ENCODE results near the gene LYL1. TPM values are rescaled to one million over a fixed set of nuclear protein-coding genes. Genes with fewer than 3 reads are reported as not detected.

The LYL1 gene
- total RNA-seq, 4 donors from 2014 or later: 2.6 to 15.5 (median 11.1) TPM

DNA sequence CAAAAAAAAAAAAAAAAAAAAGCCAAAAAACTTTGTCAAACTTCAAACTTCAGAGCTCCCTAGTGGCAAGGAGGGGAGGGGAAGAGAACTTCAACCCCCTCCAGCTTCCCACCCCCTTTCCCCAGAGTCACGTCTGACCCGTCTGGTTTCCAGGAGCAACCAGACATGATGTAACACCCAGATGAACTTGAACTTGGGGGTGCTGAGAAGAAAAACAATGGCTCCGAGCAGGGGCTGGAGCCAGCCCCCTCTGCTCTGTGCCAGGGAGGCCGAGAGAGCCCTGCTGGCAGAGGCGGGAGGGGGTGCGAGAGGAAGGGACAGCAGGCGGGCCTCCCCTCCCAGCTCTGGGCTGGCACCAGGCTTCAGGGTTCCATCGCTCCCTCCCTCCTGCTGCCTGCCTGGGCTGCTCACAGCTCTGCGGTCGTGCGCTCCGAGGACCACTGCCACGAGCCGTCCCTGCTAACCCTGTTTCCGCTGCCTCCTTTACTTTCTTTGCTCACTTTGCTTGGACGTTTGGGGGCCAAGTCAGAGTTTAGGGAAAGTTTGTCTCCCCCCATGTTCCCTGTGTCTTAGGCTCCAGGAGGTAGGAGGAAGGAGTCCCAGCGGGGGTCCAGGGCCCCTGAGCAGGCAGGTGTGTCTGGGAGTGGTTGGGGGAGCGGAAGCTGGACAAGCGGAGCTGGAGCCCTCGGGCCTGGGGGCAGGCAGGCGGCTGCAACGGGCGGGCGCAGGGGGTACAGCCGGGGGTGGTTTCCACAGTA lies 11.1 kb downstream of the LYL1 start:
- Histone ChIP-seq H3K9me3 (no peaks in the 10 kb centered on the region), H3K27me3 (no peaks in the 10 kb centered on the region), H3K27ac (peak overlapping the region; percentile 87 to 93), H3K4me3 (no peak overlapping the region), H3K4me1 (peaks cover 24 to 49% of the 10 kb centered on the region in 2 donors), H3K36me3 (no peaks in the 10 kb centered on the region)
- TF ChIP-seq, protein P1, sequence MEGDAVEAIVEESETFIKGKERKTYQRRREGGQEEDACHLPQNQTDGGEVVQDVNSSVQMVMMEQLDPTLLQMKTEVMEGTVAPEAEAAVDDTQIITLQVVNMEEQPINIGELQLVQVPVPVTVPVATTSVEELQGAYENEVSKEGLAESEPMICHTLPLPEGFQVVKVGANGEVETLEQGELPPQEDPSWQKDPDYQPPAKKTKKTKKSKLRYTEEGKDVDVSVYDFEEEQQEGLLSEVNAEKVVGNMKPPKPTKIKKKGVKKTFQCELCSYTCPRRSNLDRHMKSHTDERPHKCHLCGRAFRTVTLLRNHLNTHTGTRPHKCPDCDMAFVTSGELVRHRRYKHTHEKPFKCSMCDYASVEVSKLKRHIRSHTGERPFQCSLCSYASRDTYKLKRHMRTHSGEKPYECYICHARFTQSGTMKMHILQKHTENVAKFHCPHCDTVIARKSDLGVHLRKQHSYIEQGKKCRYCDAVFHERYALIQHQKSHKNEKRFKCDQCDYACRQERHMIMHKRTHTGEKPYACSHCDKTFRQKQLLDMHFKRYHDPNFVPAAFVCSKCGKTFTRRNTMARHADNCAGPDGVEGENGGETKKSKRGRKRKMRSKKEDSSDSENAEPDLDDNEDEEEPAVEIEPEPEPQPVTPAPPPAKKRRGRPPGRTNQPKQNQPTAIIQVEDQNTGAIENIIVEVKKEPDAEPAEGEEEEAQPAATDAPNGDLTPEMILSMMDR (IDR thresholded peaks at IDR 0.05): no peak
- no peak for TF ChIP-seq POLR2A (IDR thresholded peaks at IDR 0.05)
- intact Hi-C loops (cut with DNase I; ENCODE audit: low total_unique reads): loop anchor here (5.0 kb wide), 1 partner anchor 114 kb away; no protein-coding TSS in a partner anchor
- DNase-seq: peak; percentile 81 to 88

DNA sequence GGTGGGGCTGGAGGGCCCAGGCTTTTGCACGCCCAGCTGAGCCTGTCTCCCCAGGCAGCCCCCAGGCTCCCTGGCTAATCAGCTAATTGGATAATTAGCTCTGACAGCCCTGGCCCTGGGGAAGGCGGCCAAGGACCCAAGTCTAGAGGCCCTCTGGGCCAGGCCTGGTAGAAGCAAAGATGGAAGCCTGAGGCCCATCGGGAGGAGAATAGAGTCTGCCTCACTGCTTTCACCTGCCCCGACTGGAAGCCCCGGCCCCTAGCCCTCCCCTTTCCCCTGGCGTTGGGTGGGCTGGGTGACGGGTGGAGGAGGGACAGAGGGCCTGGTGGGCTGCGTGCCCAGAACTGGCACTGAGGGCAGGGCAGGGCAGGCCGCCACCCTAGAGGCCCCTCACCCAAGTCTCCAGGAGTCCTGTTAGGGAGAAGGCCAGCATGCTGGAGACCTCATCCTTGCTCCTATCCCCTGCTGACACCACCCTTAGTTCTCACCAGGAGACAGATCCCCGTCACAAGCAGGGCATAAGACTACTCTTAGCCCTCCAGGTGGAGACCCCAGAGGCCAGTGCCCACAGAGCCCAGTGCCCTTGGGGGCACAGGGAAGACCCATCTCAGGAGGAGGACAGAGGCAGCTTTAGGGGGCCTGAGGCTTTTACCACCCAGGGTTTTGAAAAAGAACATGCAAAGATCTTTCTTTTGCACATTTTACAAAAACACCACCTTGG lies 12.0 kb downstream of the LYL1 start:
- no peaks in the 10 kb centered on the region for H3K36me3 ChIP-seq
- no peak overlapping the region for H3K4me3 ChIP-seq
- TF ChIP-seq, protein P1 (IDR thresholded peaks at IDR 0.05): no peak
- TF ChIP-seq POLR2A (IDR thresholded peaks at IDR 0.05): no peak
- no peaks in the 10 kb centered on the region for H3K9me3 ChIP-seq
- H3K27me3 ChIP-seq: no peaks in the 10 kb centered on the region
- no peak for DNase-seq
- intact Hi-C loops (cut with DNase I; ENCODE audit: low total_unique reads): loop anchor here (5.0 kb wide), 1 partner anchor 113 kb away; no protein-coding TSS in a partner anchor
- H3K4me1 ChIP-seq: peaks cover 24 to 45% of the 10 kb centered on the region in 2 donors
- peak overlapping the region; percentile 87 to 93 for H3K27ac ChIP-seq

DNA sequence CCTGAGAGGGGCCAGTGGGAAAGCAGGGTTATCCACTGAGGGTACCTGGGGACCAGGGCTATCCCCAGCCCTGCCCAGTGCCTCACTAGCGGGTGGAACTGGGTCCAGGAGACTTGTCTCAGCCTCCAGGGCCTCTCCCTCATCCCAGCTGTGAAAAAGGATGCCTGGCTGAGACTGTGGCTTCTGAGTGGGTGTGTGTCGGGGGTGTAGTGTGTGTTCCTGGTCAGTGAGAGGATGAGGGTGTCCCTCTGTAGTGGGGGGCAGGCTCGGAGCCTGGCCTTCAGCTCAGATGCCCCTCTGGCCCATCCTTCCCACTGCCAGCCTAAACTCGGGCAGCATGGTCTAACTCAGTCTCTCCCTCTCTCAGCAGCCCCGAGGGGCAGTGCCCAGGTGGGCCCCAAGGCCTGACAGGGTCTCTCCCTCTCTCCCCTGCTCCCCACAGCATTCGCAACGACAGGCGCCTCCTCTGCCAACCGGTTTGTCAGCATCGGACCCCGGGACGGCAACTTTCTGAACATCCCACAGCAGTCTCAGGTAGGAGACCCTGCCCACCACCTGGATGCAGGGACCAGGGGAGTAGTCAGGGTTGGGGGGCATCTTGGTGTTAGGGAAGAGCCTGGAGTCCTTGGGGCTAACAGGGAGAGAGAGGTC lies 12.7 kb downstream of the LYL1 start:
- Histone ChIP-seq H3K4me3 (no peak overlapping the region), H3K27ac (peak overlapping the region; percentile 87 to 93), H3K27me3 (no peaks in the 10 kb centered on the region), H3K4me1 (peaks cover 24 to 39% of the 10 kb centered on the region in 2 donors), H3K36me3 (no peaks in the 10 kb centered on the region), H3K9me3 (no peaks in the 10 kb centered on the region)
- no peak for TF ChIP-seq POLR2A (IDR thresholded peaks at IDR 0.05)
- TF ChIP-seq, protein P1 (IDR thresholded peaks at IDR 0.05): no peak
- DNase-seq: no peak
- intact Hi-C loops (cut with DNase I; ENCODE audit: low total_unique reads): loop anchor here (5.0 kb wide), 1 partner anchor 113 kb away; no protein-coding TSS in a partner anchor

DNA sequence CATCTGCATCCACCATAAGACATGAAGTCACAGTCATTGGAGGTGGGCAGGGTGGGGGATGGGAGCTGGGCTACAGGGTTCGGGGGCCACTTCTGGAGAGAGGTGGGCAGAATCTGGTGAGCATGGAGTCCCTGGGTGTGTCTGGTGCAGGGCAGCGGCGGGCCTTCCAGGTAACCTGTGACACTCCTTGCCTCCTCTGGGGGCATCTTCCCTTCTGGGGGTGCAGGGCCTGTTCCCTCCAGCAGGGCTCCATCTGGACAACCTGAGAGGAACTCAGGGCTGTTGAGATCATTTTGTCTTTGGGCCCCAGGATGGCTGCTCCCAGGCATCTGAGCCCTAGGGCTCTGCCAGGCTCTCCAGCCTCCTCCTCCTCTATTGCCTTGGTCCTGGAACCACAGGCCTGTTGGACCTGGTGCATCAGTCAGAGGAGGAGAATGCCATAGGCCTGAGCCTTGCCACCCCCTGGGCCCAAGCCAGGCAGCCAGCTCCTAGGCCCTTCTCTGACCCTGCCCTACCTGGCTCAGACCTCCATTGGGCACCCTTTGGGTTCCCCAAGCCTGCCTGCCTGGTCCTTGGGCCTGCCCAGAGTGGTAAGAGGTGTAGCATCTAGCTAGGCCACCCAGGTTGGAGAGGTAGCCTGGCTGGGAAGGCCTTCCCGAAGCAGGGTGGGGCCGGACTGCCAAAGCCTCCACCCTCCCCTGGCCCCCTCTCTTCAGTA lies 13.4 kb downstream of the LYL1 start:
- H3K4me3 ChIP-seq: no peak overlapping the region
- H3K27me3 ChIP-seq: no peaks in the 10 kb centered on the region
- DNase-seq: no peak
- TF ChIP-seq, protein P1 (IDR thresholded peaks at IDR 0.05): peak in 2 of 4 experiments; percentile 20 to 30
- TF ChIP-seq POLR2A (IDR thresholded peaks at IDR 0.05): no peak
- intact Hi-C loops (cut with DNase I; ENCODE audit: low total_unique reads): no loop called here
- no peaks in the 10 kb centered on the region for H3K36me3 ChIP-seq
- H3K9me3 ChIP-seq: no peaks in the 10 kb centered on the region
- peak overlapping the region; percentile 87 to 93 for H3K27ac ChIP-seq
- H3K4me1 ChIP-seq: peaks cover 22 to 34% of the 10 kb centered on the region in 2 donors
